ENCODE data around the gene IFNGR2. TPM values are rescaled to one million over a fixed set of nuclear protein-coding genes. Genes with fewer than 3 reads are reported as not detected.

The IFNGR2 gene
- total RNA-seq, 1 experiment from 2014 or later: 47.0 TPM

DNA sequence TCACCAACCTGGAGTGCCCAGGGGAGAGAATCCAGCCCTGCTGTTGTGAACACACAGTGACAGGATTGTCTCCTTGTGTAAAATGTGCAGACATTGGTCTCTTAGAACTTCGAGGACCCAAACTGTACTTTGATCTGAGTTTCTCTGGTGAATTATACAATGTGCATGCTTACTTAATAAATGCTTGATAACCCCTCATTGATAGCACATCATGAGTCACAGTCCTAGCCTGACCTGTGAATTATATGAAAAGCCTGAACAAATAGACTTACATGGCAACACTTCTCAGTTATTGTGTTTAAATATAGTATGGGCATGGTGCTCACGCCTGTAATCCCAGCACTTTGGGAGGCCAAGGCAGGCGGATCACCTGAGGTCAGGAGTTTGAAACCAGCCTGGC, 22.6 kb downstream of the IFNGR2 start:
- TF ChIP-seq, protein P1, sequence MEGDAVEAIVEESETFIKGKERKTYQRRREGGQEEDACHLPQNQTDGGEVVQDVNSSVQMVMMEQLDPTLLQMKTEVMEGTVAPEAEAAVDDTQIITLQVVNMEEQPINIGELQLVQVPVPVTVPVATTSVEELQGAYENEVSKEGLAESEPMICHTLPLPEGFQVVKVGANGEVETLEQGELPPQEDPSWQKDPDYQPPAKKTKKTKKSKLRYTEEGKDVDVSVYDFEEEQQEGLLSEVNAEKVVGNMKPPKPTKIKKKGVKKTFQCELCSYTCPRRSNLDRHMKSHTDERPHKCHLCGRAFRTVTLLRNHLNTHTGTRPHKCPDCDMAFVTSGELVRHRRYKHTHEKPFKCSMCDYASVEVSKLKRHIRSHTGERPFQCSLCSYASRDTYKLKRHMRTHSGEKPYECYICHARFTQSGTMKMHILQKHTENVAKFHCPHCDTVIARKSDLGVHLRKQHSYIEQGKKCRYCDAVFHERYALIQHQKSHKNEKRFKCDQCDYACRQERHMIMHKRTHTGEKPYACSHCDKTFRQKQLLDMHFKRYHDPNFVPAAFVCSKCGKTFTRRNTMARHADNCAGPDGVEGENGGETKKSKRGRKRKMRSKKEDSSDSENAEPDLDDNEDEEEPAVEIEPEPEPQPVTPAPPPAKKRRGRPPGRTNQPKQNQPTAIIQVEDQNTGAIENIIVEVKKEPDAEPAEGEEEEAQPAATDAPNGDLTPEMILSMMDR (IDR thresholded peaks at IDR 0.05; ENCODE audit: insufficient read depth in 1 of 2, low read depth in 1 of 2, low read length in 1 of 2, severe bottlenecking in 1 of 2, unreplicated experiment in 1 of 2): no peak
- CTCF ChIA-PET: no interaction called here
- Histone ChIP-seq H3K4me1 (peaks cover 14% of the 10 kb centered on the region), H3K36me3 (ENCODE audit: control insufficient read depth, insufficient read depth, low read length) (peaks cover 3% of the 10 kb centered on the region), H3K4me3 (ENCODE audit: low read depth, low read length) (no peak overlapping the region), H3K9me3 (no peaks in the 10 kb centered on the region), H3K27me3 (replicated peaks; ENCODE audit: control insufficient read depth, insufficient read depth, low read length) (no peaks in the 10 kb centered on the region)
- no peak overlapping the region for H3K27ac Mint-ChIP-seq (ENCODE audit: unreplicated experiment)
- peaks cover 83% of the 10 kb centered on the region for H3K36me3 Mint-ChIP-seq (ENCODE audit: insufficient read depth, unreplicated experiment)
- no TSS peak for BruUV-seq (replicated peaks)
- H3K4me1 Mint-ChIP-seq (ENCODE audit: low read depth, unreplicated experiment): no peaks in the 10 kb centered on the region
- H3K9me3 Mint-ChIP-seq (ENCODE audit: unreplicated experiment): no peaks in the 10 kb centered on the region
- intact Hi-C loops (cut with micrococcal nuclease; ENCODE audit: unreplicated experiment): no loop called here
- H3K4me3 Mint-ChIP-seq (ENCODE audit: unreplicated experiment): no peak overlapping the region
- H3K27me3 Mint-ChIP-seq (ENCODE audit: insufficient read depth, unreplicated experiment): no peaks in the 10 kb centered on the region
- no peak for DNase-seq
- POLR2A ChIA-PET: no interaction called here

- Mint-ChIP-seq H3K27me3 (ENCODE audit: insufficient read depth, unreplicated experiment) (no peaks in the 10 kb centered on the region), H3K36me3 (ENCODE audit: insufficient read depth, unreplicated experiment) (peaks cover 84% of the 10 kb centered on the region)
These were observed 23.8 kb downstream of the IFNGR2 start for GRCh38 chr21:33427051-33427450.

DNA sequence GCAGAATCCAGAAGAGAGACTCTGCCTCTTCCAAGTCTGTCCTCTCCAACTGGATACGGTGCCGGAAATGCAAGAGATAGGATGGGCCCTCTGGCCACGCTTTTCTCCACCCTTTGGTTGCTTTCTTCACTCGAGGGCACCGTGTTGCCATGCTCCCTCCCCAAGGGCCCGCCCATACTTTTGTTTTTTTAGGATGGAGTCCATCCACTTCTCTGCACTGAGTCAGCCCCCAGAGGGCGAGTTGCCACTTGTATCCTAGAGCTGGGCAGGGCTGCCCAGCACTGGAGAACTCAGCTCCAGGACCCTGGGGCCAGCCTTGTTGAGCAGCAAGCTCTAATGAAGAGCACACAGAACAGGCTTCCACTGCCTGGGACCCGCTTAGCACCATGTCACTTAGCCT, 25.5 kb downstream of the IFNGR2 start:
- ChIA-PET POLR2A (no interaction called here), CTCF (interaction anchor here (1.5 kb wide), 1 partner anchor 67 kb away, joined by 4 read pairs; no protein-coding TSS in a partner anchor)
- Mint-ChIP-seq H3K27ac (ENCODE audit: unreplicated experiment) (no peak overlapping the region), H3K36me3 (ENCODE audit: insufficient read depth, unreplicated experiment) (peaks cover 84% of the 10 kb centered on the region), H3K4me3 (ENCODE audit: unreplicated experiment) (no peak overlapping the region), H3K9me3 (ENCODE audit: unreplicated experiment) (no peaks in the 10 kb centered on the region), H3K27me3 (ENCODE audit: insufficient read depth, unreplicated experiment) (no peaks in the 10 kb centered on the region), H3K4me1 (ENCODE audit: low read depth, unreplicated experiment) (no peaks in the 10 kb centered on the region)
- TF ChIP-seq, protein P1 (IDR thresholded peaks at IDR 0.05; ENCODE audit: insufficient read depth in 1 of 2, low read depth in 1 of 2, low read length in 1 of 2, severe bottlenecking in 1 of 2, unreplicated experiment in 1 of 2): no peak
- Histone ChIP-seq H3K27me3 (replicated peaks; ENCODE audit: control insufficient read depth, insufficient read depth, low read length) (no peaks in the 10 kb centered on the region), H3K36me3 (ENCODE audit: control insufficient read depth, insufficient read depth, low read length) (peaks cover 4% of the 10 kb centered on the region; the same call in 1 of the 2 replicates), H3K9me3 (no peaks in the 10 kb centered on the region), H3K4me3 (ENCODE audit: low read depth, low read length) (no peak overlapping the region), H3K4me1 (peaks cover 7% of the 10 kb centered on the region; the same call in 1 of the 2 replicates)
- no TSS peak for BruUV-seq (replicated peaks)
- DNase-seq: no peak
- intact Hi-C loops (cut with micrococcal nuclease; ENCODE audit: unreplicated experiment): no loop called here

More at GRCh38 chr21:33427051-33427450, 23.8 kb downstream of the IFNGR2 start:
- intact Hi-C loops (cut with micrococcal nuclease; ENCODE audit: unreplicated experiment): no loop called here
- TF ChIP-seq, protein P1 (IDR thresholded peaks at IDR 0.05; ENCODE audit: insufficient read depth in 1 of 2, low read depth in 1 of 2, low read length in 1 of 2, severe bottlenecking in 1 of 2, unreplicated experiment in 1 of 2): no peak
- no TSS peak for BruUV-seq (replicated peaks)
- Mint-ChIP-seq H3K9me3 (ENCODE audit: unreplicated experiment) (no peaks in the 10 kb centered on the region), H3K27ac (ENCODE audit: unreplicated experiment) (no peak overlapping the region), H3K4me1 (ENCODE audit: low read depth, unreplicated experiment) (no peaks in the 10 kb centered on the region), H3K4me3 (ENCODE audit: unreplicated experiment) (no peak overlapping the region)
- no peaks in the 10 kb centered on the region for H3K9me3 ChIP-seq
- ChIA-PET POLR2A (no interaction called here), CTCF (interaction anchor here (0.7 kb wide), 1 partner anchor 11 kb away, joined by 5 read pairs; no protein-coding TSS in a partner anchor)
- H3K4me3 ChIP-seq (ENCODE audit: low read depth, low read length): no peak overlapping the region
- no peak for DNase-seq
- peaks cover 9% of the 10 kb centered on the region for H3K4me1 ChIP-seq
- H3K36me3 ChIP-seq (ENCODE audit: control insufficient read depth, insufficient read depth, low read length): peaks cover 4% of the 10 kb centered on the region; the same call in 1 of the 2 replicates
- no peaks in the 10 kb centered on the region for H3K27me3 ChIP-seq (replicated peaks; ENCODE audit: control insufficient read depth, insufficient read depth, low read length)

All from Caco-2 (cell line).